Right lung (tissue), 10 donors: ENCODE results near the gene NXPE2. TPM values are rescaled to one million over a fixed set of nuclear protein-coding genes. Genes with fewer than 3 reads are reported as not detected.
"Not testable (repeated sequence)": the region's sequence is repeated elsewhere in the genome, so short reads cannot be mapped to it uniquely, and the experiment has no call there.

Experiments
- DNase-seq, 2 donors: peaks; one replicate each; pipeline ENCODE4 v3.0.0-alpha.2; 2013
- long read RNA-seq, 8 donors: transcript quantifications; one replicate each; lab custom pipeline, GENCODE V29; 2026
- polyA plus RNA-seq, 5 donors: library from polyadenylated mRNA; unstranded; fragments of 120-200 nt; gene quantifications; one replicate each; pipeline versions ENCODE4 v1.2.1 to v1.2.3, GENCODE V29; 2013; ENCODE audit warnings: inconsistent platforms in 1 of 5, low replicate concordance in 1 of 5; ENCODE audit not compliant: insufficient read length in 5 of 5, insufficient read depth in 1 of 5

Gene NXPE2
- under 1 TPM; 0.09 to 0.30 (median 0.22) TPM for polyA plus RNA-seq
- long read RNA-seq, donor 1 = 0 reads
- long read RNA-seq, donor 2 = 0 reads
- long read RNA-seq, donor 3 = 0 reads
- long read RNA-seq, donor 4 = 0 reads
- long read RNA-seq, donor 5 = 0 reads
- long read RNA-seq, donor 6 = 0 reads
- long read RNA-seq, donor 7 = 0 reads
- long read RNA-seq, donor 8 = 0 reads

DNA sequence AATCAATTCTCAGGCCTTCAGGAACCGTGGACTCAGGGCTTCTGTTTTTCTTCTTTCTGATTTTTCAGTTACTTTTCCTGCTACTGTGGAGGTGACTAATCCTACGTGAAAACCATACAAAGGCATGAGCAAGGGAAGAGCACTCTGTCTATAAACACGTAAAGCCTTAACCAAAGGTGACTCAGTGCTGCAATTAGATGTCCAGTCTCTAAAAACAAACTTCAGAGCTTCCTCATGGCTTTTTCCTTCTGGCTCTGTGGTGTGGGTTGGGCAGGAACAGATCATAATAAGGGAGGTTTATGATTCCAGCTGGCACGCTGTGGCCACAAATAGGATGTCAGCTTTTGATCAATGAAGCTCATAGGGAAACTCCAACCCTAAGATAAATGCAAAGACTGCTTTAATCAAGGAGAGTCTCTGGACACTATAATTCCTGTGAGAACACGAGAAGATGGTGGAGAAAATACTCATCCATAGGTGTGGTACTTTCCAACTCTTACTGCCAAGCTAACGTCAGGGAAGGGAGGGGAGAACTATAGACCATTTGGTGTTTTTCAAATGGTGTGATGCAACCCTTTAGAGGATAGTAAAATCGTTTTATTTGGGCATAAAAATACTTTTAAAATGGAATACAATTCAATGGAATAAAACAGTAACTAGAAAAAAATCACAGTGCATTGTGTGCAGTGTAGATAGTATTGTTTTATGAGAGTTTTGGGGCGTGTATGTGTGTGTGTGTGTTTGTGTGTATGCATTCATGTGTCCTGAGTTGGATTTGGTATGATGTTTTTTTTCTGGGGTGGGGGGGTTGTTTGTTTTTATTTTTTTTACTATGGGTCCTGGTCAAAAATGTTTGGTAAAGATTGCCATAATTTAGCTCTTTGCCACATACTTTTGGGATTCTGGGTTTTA lies at the start of gene NXPE2:
NXPE2 (plus strand) TSS at position 403 of the 912 bp plus-strand sequence; CDS start at position 452, 49 bp downstream.
- DNase-seq = no peak

DNA sequence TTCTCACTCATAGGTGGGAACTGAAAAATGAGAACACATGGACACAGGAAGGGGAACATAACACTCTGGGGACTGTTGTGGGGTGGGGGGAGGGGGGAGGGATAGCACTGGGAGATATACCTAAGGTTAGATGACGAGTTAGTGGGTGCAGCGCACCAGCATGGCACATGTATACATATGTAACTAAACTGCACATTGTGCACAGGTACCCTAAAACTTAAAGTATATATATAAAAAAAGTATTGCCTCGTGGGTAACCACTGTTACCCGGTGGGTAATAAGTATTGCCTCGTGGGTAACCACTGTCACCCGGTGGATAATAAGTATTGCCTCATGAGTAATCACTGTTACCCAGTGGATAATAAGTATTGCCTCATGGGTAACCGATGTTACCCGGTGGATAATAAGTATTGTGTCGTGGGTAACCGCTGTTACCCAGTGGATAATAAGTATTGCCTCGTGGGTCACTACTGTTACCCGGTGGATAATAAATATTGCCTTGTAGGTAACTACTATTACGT lies 46.8 kb upstream of the NXPE2 start:
- not testable (repeated sequence) for DNase-seq

DNA sequence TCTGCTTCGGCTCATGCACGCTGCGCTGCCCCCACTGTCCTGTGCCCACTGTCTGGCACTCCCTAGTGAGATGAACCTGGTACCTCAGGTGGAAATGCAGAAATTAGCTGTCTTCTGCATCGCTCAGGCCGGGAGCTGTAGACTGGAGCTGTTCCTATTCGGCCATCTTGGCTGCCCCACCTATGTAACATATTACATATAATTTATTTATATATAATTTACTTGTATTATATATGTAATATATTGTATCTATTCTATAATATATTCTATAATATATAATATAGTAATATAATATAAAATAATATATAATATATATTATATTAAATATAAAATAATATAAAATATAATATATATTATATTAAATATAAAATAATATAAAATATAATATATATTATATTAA lies 38.9 kb upstream of the NXPE2 start:
- DNase-seq = not testable (repeated sequence)

DNA sequence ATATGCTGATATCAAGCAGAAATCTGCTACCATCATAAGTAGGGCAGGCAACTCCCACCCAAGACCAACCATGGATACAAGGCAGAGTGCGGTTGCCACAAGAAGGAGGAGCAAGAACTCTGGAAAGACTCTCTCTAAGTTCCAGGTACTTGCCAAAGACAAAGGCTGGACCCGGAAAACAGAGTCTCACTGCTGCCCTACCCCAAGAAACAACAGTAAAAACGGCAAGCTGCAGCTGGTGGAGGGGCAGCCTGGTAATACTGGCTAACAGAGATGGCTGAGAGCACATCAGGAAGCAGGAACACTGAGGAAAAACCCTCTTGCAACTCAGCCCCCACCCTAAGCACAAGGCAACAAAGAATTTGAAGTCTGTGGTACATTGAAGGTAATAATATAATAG lies 27.7 kb upstream of the NXPE2 start:
- no peak for DNase-seq

DNA sequence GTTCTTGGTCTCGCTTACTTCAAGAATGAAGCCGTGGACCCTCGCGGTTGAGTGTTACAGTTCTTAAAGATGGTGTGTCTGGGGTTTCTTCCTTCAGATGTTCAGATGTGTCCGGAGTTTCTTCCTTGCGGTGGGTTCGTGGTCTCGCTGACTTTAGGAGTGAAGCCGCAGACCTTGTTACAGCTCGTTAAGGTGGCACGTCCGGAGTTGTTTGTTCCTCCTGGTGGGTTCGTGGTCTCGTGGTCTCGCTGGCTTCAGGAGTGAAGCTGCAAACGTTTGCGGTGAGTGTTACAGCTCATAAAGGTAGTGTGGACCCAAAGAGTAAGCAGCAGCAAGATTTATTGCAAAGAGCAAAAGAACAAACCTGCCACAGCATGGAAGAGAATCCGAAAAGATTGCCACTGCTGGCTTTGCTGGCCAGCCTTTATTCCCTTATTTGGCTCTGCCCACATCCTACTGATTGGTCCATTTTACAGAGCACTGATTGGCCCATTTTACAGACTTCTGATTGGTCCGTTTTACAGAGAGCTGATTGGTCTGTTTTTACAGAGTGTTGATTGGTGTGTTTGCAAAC lies 27.1 kb upstream of the NXPE2 start:
- DNase-seq = no peak

DNA sequence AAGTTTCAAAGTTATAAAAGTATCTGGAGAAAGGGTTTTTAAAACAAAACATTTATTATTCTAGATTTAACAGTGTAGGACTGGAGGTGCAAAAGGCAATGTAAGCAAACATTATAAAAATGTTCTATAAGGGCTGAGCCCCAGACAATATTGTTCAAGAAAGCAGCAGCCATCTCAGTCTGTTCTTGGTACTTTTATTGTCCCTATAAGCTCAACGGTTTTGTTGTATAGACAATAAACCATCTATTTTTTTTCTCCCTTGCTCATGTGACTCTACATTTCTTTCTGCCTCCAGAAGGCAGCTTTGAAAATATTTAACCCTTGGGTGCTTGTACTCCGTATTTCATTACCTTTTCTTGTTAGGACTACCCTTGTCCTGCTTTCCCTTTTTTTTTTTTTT lies 25.2 kb upstream of the NXPE2 start:
- DNase-seq = no peak

DNA sequence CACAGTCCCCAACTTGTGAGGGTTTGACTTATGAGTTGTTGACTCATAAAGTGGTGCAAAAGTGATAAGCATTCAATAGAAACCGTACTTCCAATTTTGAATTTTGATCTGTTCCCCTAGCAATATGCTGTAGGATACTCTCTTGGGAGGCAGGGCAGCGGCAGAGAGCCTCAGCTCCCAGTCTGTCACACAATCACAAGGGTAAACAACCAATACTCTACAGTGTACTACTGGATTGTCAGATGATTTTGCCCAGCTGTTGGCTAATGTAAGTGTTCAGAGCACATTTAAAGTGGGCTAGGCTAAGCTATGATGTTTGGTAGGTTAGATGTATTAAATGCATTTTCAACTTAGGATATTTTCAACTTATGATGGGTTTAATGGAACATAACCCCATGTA lies 13.7 kb upstream of the NXPE2 start:
- DNase-seq = peak; percentile 41 to 54

DNA sequence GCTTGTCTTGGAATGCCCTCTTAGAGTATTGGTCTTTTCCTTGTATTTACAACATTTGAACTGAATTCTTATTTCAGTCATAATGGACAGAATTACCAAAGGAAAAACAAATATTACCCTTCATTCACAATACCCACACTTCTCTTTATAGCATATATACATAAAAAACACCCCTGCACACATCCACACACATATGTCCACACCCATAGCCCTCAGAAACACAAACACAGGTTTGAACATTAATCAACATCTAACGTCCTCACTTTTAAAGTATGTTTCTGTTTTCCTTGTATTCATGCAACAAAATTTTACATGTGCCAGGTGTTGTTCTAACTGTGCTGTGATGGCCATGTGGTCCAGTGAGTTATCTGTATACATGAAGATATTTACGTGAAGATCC lies 11.6 kb upstream of the NXPE2 start:
- DNase-seq = no peak

DNA sequence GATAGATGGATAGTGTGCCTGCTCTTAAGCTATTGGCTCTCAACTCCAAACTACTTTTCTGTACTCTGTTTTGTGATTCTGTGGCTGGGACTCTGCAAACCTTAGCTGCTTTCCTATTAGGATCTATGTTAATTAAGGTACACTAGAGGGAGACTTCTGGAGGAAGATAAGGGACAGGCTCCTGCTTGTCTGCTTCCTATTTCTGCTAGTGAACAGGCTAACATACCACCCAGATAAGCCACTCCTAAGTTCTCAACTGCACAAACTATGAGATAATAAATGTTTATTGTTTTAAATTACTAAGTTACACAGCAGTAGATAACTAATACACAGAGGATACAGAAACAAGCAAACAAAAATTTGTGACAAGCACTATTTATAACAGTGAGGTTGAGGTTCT lies 10.2 kb upstream of the NXPE2 start:
- no peak for DNase-seq

DNA sequence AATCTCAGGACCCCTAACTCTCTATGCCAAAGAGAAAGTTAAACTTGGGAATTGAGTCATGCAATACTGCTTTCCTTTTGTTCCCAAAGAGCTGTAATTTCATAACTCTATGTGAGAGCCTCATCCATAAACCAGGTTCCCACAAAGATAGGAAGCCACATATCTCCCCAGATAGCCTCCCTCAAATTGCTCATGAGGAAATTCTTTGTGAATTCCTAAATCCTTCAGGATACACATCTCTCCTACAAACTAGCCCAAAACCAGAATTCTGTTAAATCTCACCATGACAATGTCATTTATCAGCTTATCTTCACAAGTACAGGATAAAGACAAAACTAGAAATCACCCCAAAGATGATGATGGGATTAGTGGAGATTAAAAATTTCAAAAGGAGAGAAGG lies 4.7 kb upstream of the NXPE2 start:
- no peak for DNase-seq

DNA sequence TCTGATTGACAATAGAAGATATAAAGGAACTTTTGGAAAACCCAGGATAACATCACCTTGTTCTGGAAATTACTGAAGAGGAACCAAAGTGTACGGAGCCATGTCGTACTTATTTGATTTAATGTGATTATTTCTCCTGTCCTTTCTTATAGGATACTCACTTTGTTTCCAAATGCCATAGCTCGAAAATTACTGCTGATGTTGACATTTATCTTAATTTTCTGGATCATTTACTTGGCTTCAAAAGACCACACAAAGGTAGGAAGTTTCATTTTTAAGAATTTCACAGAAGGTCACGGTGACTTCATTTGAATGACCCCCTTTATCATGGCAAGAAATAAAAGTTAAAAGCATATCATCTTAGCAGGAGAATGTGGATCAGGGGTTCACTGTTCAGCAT lies 1.2 kb downstream of the NXPE2 start:
- DNase-seq = no peak

DNA sequence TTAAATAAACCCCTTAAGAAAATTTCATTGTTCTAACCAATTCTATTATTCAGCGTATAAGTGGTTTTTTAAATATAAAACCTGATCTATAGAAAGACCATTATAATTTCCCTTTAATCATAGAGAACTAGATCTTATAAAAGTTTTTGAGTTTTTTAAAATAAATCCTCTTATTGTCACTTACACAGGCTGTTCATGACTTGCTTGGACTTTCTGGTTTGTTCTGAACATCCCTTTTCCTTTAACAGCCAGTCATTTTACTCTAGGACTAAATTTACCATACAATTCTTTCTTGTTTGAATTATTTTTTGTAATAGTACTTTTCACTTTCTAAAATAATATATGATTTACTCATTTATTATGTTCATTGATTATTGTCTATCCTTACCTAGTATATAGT lies 4.7 kb downstream of the NXPE2 start:
- no peak for DNase-seq

DNA sequence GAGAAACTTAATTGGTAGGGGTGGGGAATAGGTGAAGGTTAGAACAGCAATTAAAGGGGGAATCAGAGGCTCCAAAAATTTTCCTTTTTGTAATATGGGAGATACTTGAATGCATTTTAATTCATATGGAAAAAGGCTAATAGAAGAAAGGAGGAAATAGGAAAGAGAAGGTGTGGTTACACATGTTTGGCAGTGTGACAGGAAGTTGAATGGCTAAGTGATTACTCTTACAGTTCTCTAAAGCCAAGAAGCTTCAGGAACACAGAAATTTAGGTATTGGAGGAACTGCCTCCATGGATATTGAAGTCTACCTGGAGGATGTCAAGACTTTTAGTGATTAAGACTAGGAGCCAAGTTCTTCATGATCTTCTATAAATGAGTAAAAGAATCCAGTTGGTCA lies 6.3 kb downstream of the NXPE2 start:
- no peak for DNase-seq

DNA sequence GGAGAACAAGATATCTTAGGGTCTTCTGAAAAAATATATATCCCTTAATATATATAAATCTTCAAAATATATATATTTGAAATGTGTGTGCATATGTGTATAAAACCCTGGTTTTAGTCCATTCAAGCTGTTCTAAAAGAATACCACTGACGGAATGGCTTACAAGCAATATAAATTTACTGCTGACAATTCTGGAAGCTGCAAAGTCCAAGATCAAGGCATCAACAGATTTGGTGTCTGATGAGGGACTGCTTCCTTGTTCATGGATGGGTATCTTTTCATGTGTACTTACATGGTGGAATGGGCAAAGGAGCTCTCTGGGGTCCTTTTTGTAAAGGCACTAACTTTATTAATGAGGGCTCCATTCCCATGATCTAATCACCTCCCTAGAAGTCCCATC lies 6.8 kb downstream of the NXPE2 start:
- DNase-seq = no peak

DNA sequence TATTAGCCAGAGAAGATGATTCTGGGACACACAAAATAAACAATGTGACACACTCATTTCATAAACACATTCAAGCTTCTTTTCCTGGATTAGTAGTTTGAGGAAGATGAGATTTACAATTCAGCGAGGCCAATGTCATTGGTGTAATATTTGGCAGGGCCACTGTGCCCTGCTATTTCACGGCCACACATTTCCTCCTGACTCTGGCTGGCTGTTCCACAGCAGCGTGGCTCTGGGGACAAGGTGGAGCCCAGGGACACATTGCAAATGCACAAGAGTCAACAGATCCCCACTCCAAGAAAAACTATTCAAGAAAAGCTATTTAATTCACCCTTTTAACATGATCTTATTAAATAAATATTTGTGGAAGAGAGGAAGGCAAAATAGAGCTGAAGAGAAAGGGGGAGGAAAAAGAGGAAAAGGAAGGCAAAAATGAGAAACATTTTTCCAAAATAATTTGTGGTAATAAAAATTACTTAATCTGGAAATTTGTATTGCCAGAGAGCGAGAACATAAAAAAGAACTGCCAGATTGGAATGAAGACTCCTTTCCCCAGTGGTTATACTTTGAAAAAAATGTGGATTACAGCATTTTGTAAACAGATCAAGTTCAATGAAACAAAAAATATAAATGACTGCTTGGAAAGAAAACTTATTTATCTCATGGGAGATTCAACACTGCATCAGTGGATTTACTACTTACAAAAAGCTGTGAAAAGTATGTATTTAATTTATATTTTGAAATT lies 27.1 kb downstream of the NXPE2 start:
- no peak for DNase-seq

DNA sequence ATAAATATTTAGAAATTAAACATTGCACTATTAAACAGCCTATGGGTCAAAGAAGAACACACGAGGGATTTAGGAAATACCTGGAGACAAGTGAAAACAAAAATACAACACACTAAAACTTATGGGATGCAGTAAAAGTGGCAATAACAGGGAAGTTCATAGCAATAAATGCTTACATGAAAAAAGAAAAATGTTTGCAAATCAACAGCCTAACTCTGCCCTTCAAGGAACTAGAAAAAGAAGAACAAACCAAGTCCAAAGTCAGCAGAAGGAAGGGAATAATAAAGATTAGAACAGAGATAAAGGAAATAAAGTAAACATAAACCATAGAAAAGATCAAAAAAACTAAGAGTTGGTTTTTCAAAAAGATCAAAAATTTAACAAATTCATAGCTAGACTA lies 31.6 kb downstream of the NXPE2 start:
- no peak for DNase-seq

DNA sequence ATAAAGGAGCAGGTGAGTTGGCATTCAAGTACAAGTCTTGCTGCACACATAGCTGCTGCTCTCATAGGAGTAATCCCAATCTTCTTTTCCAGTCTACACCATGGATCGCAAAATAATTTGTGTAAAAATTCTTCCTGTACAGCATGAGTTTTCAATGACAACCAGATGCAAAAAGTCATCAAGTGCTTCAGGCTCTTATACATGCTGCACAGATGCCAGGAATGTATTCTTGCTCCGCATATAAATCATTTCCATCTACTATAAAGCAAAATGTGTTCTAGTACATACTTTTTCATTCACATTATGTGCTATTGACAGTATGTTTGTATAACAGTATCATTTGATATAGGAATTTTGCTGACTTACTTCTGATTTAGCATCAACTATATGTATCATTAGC lies 35.4 kb downstream of the NXPE2 start:
- no peak for DNase-seq

DNA sequence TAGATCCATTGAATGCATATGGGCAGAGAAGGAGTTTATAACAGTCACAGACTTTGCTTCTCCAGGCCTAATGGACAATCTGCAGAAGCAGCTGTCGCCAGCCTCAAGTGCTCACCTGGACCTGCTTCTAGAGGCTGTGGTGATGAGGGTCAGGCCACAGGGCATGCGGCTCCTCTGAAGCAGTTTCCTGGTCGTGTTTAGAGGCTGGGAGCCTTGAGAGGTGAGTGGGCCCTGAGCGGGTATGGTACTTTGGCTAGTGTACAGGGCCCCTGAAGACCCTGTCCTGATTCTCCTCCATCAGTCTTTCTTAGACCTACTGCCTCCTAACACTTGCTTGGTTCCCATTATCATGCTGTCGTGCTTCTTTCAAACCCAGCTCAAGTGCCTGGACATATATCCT lies 41.2 kb downstream of the NXPE2 start:
- DNase-seq = no peak

DNA sequence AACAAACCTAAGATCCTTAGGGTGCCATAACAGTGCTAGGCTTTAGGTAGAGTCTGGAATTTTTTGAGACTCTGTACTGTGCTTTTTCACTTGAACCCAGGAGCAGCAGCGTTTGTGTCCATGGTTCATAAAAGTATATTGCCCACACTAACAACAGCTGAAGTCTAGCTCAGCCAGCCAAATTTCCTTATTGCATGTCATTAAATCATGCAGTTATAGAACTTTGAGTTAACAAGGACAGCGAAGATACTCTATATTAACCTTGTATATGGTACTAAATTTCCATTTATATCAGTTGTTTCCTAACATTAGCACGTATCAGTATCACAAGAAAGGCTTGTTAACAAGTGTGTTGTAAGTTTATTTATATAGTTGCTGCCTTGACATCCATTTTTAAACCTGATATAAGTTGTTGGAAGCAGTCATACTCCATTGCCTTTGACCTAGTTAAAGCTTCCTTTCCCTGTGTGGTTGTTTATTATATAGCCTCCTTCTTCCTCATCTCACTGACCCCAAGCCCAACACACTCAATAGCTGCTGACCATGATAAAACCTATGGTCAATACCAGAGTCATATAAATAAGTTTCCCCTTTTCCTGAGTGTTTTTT lies 46.7 kb downstream of the NXPE2 start:
- DNase-seq = no peak

DNA sequence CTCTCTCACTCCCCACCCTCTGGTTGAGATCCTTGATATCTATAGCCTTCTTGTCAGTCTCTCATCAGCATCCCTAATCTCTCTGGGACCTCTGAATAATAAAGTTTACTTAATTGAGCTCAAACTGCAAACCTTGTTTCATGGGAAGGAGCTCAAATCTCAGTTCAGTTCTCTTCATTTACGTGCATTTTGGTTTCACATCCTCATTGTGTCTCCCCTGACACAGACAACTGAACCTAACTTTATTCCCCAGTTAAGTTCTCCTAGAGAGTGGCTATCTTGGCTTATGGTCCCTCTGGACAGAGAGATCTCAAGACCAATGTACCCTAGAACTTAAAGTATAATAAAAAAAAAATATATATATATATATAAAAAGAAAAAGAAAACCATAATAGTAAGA lies 47.3 kb downstream of the NXPE2 start:
- DNase-seq = no peak

DNA sequence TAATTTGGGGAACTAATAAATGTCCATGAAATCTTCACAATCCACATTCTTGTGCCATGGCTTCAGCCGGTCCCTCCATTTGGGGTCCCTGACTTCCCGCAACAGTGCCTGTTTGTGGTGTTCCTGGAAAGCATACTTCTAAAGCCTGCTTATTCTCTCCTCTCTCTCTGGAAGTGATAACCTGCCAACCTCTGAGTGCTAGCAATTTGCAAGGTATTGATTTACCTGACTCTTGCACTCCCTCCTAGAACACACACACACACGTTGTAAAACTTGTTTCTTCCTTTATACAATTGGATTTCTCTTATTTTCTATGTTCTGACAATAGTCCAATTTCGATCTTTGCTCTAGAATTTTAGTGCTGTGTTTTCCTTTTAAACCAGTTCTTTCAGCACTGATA lies 58.5 kb downstream of the NXPE2 start:
- no peak for DNase-seq

DNA sequence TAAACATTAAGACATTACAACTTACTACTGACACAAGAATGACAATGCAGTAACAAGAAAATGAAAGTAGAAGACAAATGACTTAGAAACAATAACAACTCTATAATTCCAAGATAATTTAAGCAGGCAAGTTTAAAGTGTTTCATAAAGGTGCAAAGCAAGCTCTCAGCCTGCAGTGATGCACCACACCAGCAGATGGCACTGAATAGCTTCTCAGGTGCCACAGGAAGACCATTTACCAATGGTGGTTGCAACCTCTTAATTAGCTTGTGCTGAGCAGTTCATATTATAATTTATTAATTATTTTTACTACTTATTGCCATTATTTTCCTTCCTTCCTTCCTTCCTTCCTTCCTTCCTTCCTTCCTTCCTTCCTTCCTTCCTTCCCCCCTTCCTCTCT lies 60.6 kb downstream of the NXPE2 start:
- DNase-seq = peak in 1 of 2 donors; percentile 18
